Aorta (tissue), 5 donors: ENCODE measurements around the gene NFIA. TPM values are rescaled to one million over a fixed set of nuclear protein-coding genes. Genes with fewer than 3 reads are reported as not detected.

Experiments
- ATAC-seq: fragments of 200-7000 bp; cut with Tn5 transposase; one replicate; pipeline ENCODE4 v1.9.1; 2022; ENCODE audit warnings: moderate library complexity; ENCODE audit not compliant: low FRiP score
- DNase-seq, 2 donors: peaks; one replicate each; pipeline ENCODE4 v3.0.0-alpha.2; 2020
- H3K27ac ChIP-seq, 2 donors: one replicate each; pipeline ENCODE4 v1.5.1; 2013; ENCODE audit warnings: low read length in 2 of 2, mild to moderate bottlenecking in 2 of 2, moderate library complexity in 2 of 2, control low read depth in 1 of 2, inconsistent platforms in 1 of 2, low read depth in 1 of 2
- H3K27me3 ChIP-seq, 2 donors: one replicate each; pipeline ENCODE4 v1.6.1; 2013; ENCODE audit warnings: control low read depth in 1 of 2, low read length in 1 of 2, mild to moderate bottlenecking in 1 of 2, moderate library complexity in 1 of 2; ENCODE audit not compliant: insufficient read depth in 2 of 2, control insufficient read depth in 1 of 2
- H3K36me3 ChIP-seq, 2 donors: one replicate each; pipeline ENCODE4 v1.6.1; 2013; ENCODE audit warnings: control low read depth in 1 of 2, low read length in 1 of 2, mild to moderate bottlenecking in 1 of 2; ENCODE audit not compliant: insufficient read depth in 2 of 2, control insufficient read depth in 1 of 2
- H3K4me1 ChIP-seq, 2 donors: one replicate each; pipeline ENCODE4 v1.6.1; 2013; ENCODE audit warnings: low read length in 2 of 2, control low read depth in 1 of 2, mild to moderate bottlenecking in 1 of 2, moderate library complexity in 1 of 2; ENCODE audit not compliant: insufficient read depth in 2 of 2, control insufficient read depth in 1 of 2
- H3K4me3 ChIP-seq, 2 donors: one replicate each; pipeline ENCODE4 v1.5.1; 2013; ENCODE audit warnings: low read length in 2 of 2, control low read depth in 1 of 2, mild to moderate bottlenecking in 1 of 2
- H3K9me3 ChIP-seq: one replicate; pipeline ENCODE4 v1.6.1; 2013; ENCODE audit warnings: mild to moderate bottlenecking, low read length; ENCODE audit not compliant: control insufficient read depth
- WGBS, 2 donors: extraction: QIAGEN DNeasy Blood & Tissue Kit; methylation state at CpG; one replicate each; pipeline ENCODE4 v1.1.7; 2013; 5-methylcytosine and 5-hydroxymethylcytosine counted together
- intact Hi-C, 2 donors: fragments of 100-400 bp; cut with DNase I; formaldehyde crosslinking; loops; one replicate each; pipeline versions ENCODE4 v1.14.2 to v1.15.0; 2022
- polyA plus RNA-seq, 2 donors: library from polyadenylated mRNA; stranded (reverse); fragments of 200-250 nt; gene quantifications; one replicate each; pipeline ENCODE4 v1.2.3, GENCODE V29; 2013
- total RNA-seq, 2 donors: library from RNA; stranded (reverse); fragmentation: NEBNext Ultra II Directional; extraction: Animal tissue kit (Norgen Biotek cat#: 25700); gene quantifications; one replicate each; pipeline ENCODE4 v1.2.1, GENCODE V29; 2021
- donor health status: healthy with polysubstance abuse.
- donor health status: Bipolar disorder and iron deficiency.
- donor health status: DM: no; HTN: no; CAD: no.
- donor health status: DM: no; HTN: no; CAD: no.
- donor health status: DM: yes; HTN: yes; CAD: no.

NFIA gene
- total and polyA plus RNA-seq, 4 donors, result 15.3 to 221 (median 82.4) TPM

- 21 to 29% methylated on average over 2 of the region's 2 CpGs for WGBS, 2 donors
- Histone ChIP-seq H3K27me3 (no peaks in the 10 kb centered on the region), H3K9me3 (no peaks in the 10 kb centered on the region), H3K4me1 (peaks cover 10 to 26% of the 10 kb centered on the region in 2 donors), H3K4me3 (no peak overlapping the region), H3K36me3 (no peaks in the 10 kb centered on the region), H3K27ac (peak overlapping the region; percentile 57 to 69)
- DNase-seq (no peak), ATAC-seq (peak; percentile 39)
- intact Hi-C loops, result loop anchor here (2.0 to 5.0 kb wide), 3 partner anchors 50 to 236 kb away; partner anchors contain the start of gene NFIA (in 1 of the 2)
Measured at GRCh38 chr1:61287014-61287413, 204.7 kb downstream of the NFIA start.

- Histone ChIP-seq H3K36me3 (no peaks in the 10 kb centered on the region), H3K27ac (peak overlapping the region; percentile 40 to 67), H3K4me1 (peaks cover 10 to 31% of the 10 kb centered on the region in 2 donors), H3K4me3 (no peak overlapping the region), H3K9me3 (no peaks in the 10 kb centered on the region), H3K27me3 (no peaks in the 10 kb centered on the region)
- 11 to 13% methylated on average over 2 of the region's 2 CpGs for WGBS, 2 donors
- DNase-seq (no peak), ATAC-seq (peak; percentile 33)
- intact Hi-C loops, result loop anchor here (2.0 to 5.0 kb wide), 3 partner anchors 50 to 237 kb away; partner anchors contain the start of gene NFIA (in 1 of the 2)
Measured at GRCh38 chr1:61287734-61288133, 205.4 kb downstream of the NFIA start.

- H3K4me1 ChIP-seq, result peaks cover 7 to 40% of the 10 kb centered on the region in 2 donors
- peak overlapping the region in 1 of 2 donors; percentile 84 for H3K27ac ChIP-seq
- DNase-seq, result no peak
Measured at GRCh38 chr1:61289232-61290098, 207.1 kb downstream of the NFIA start.

GRCh38 chr1:61290525-61290924, 208.2 kb downstream of the NFIA start:
- Histone ChIP-seq H3K4me3 (no peak overlapping the region), H3K9me3 (no peaks in the 10 kb centered on the region), H3K36me3 (no peaks in the 10 kb centered on the region), H3K27ac (no peak overlapping the region), H3K4me1 (peaks cover 4 to 43% of the 10 kb centered on the region in 2 donors), H3K27me3 (no peaks in the 10 kb centered on the region)
- intact Hi-C loops, result no loop called here
- 23 to 30% methylated on average over 3 of the region's 3 CpGs for WGBS, 2 donors
- ATAC-seq (no peak), DNase-seq (no peak)

More at GRCh38 chr1:61289232-61290098, 207.1 kb downstream of the NFIA start:
- ATAC-seq, result no peak
- intact Hi-C loops, result loop anchor here (5.0 kb wide), 2 partner anchors 48 to 207 kb away; partner anchors contain the start of gene NFIA (in 1 of the 2)
- H3K4me3 ChIP-seq, result no peak overlapping the region
- 86 to 91% methylated on average over 4 of the region's 4 CpGs for WGBS, 2 donors
- H3K27me3 ChIP-seq, result no peaks in the 10 kb centered on the region
- H3K36me3 ChIP-seq, result no peaks in the 10 kb centered on the region
- H3K9me3 ChIP-seq, result no peaks in the 10 kb centered on the region

GRCh38 chr1:61293197-61293596, 210.8 kb downstream of the NFIA start:
- intact Hi-C loops, result no loop called here
- Histone ChIP-seq H3K4me1 (peaks cover 2 to 31% of the 10 kb centered on the region in 2 donors), H3K4me3 (no peak overlapping the region), H3K36me3 (no peaks in the 10 kb centered on the region), H3K27me3 (no peaks in the 10 kb centered on the region), H3K9me3 (no peaks in the 10 kb centered on the region), H3K27ac (no peak overlapping the region)
- ATAC-seq, result no peak
- WGBS, 2 donors, result 0 to 5% methylated on average over 2 of the region's 2 CpGs
- DNase-seq, result no peak

- DNase-seq, result no peak
- no peaks in the 10 kb centered on the region for H3K9me3 ChIP-seq
- H3K4me1 ChIP-seq, result peaks cover 2 to 32% of the 10 kb centered on the region in 2 donors
- intact Hi-C loops, result no loop called here
- H3K4me3 ChIP-seq, result no peak overlapping the region
- ATAC-seq, result no peak
- no peak overlapping the region for H3K27ac ChIP-seq
- 53 to 69% methylated on average over 2 of the region's 2 CpGs for WGBS, 2 donors
- no peaks in the 10 kb centered on the region for H3K27me3 ChIP-seq
- no peaks in the 10 kb centered on the region for H3K36me3 ChIP-seq
Measured at GRCh38 chr1:61293986-61294504, 211.7 kb downstream of the NFIA start.

GRCh38 chr1:61294930-61295329, 212.6 kb downstream of the NFIA start:
- Histone ChIP-seq H3K4me3 (no peak overlapping the region), H3K36me3 (no peaks in the 10 kb centered on the region), H3K27ac (no peak overlapping the region), H3K9me3 (no peaks in the 10 kb centered on the region), H3K27me3 (no peaks in the 10 kb centered on the region), H3K4me1 (peaks cover 0 to 32% of the 10 kb centered on the region in 2 donors)
- intact Hi-C loops, result no loop called here
- DNase-seq, result no peak
- ATAC-seq, result no peak
- 58 to 69% methylated on average over 5 of the region's 5 CpGs for WGBS, 2 donors

GRCh38 chr1:61295818-61296537, 213.6 kb downstream of the NFIA start:
- H3K36me3 ChIP-seq, result no peaks in the 10 kb centered on the region
- no peak overlapping the region for H3K4me3 ChIP-seq
- 26 to 35% methylated on average over 2 of the region's 2 CpGs for WGBS, 2 donors
- intact Hi-C loops, result no loop called here
- no peaks in the 10 kb centered on the region for H3K9me3 ChIP-seq
- no peaks in the 10 kb centered on the region for H3K27me3 ChIP-seq
- no peak overlapping the region for H3K27ac ChIP-seq
- no peak for DNase-seq
- no peak for ATAC-seq
- H3K4me1 ChIP-seq, result peaks cover 0 to 27% of the 10 kb centered on the region in 2 donors
